ENCODE results near the gene POLR3B.
A peak's percentile ranks its signal among the peaks of the same experiment; 100 is the strongest.
"Not testable (repeated sequence)": the region's sequence is repeated elsewhere in the genome, so short reads cannot be mapped to it uniquely, and the experiment has no call there.

The POLR3B gene

GRCh38 chr12:106357549-106358395 is at the start of gene POLR3B:
TSS of gene POLR3B (plus strand) at chr12:106357748. CDS start at chr12:106357880, 132 bp downstream.
- peak; percentile 96 for DNase-seq

- DNase-seq, result no peak
Observed at GRCh38 chr12:106308121-106308520, 49.4 kb upstream of the POLR3B start.

- DNase-seq, result no peak
Observed at GRCh38 chr12:106308611-106309010, 48.9 kb upstream of the POLR3B start.

- DNase-seq, result no peak
Observed at GRCh38 chr12:106309671-106310505, 47.7 kb upstream of the POLR3B start.

GRCh38 chr12:106310687-106311086 is 46.9 kb upstream of the POLR3B start:
- no peak for DNase-seq

- DNase-seq, result no peak
Observed at GRCh38 chr12:106311139-106311538, 46.4 kb upstream of the POLR3B start.

- DNase-seq, result not testable (repeated sequence)
Observed at GRCh38 chr12:106313413-106313812, 44.1 kb upstream of the POLR3B start.

GRCh38 chr12:106315523-106315922 is 42.0 kb upstream of the POLR3B start:
- no peak for DNase-seq

GRCh38 chr12:106317406-106318082 is 40.0 kb upstream of the POLR3B start:
- no peak for DNase-seq

- DNase-seq, result no peak
Observed at GRCh38 chr12:106321139-106321850, 36.3 kb upstream of the POLR3B start.

- no peak for DNase-seq
Observed at GRCh38 chr12:106323537-106323936, 34.0 kb upstream of the POLR3B start.

- no peak for DNase-seq
Observed at GRCh38 chr12:106327309-106327869, 30.2 kb upstream of the POLR3B start.

- DNase-seq, result no peak
Observed at GRCh38 chr12:106328735-106329134, 28.8 kb upstream of the POLR3B start.

GRCh38 chr12:106329231-106329982 is 28.1 kb upstream of the POLR3B start:
- no peak for DNase-seq

GRCh38 chr12:106331599-106331998 is 25.9 kb upstream of the POLR3B start:
- DNase-seq, result no peak

GRCh38 chr12:106332536-106332935 is 25.0 kb upstream of the POLR3B start:
- no peak for DNase-seq

- no peak for DNase-seq
Observed at GRCh38 chr12:106333010-106333409, 24.5 kb upstream of the POLR3B start.

- DNase-seq, result no peak
Observed at GRCh38 chr12:106333756-106334155, 23.8 kb upstream of the POLR3B start.

- no peak for DNase-seq
Observed at GRCh38 chr12:106341086-106341877, 16.3 kb upstream of the POLR3B start.

- DNase-seq, result no peak
Observed at GRCh38 chr12:106342397-106343213, 14.9 kb upstream of the POLR3B start.
